ENCODE results near the gene FAM50B. TPM values are rescaled to one million over a fixed set of nuclear protein-coding genes. Genes with fewer than 3 reads are reported as not detected.

The FAM50B gene
- total and polyA plus RNA-seq, 2 of the 4 experiments (the other 2 are of a cell fraction): 4.1 to 7.4 TPM

DNA sequence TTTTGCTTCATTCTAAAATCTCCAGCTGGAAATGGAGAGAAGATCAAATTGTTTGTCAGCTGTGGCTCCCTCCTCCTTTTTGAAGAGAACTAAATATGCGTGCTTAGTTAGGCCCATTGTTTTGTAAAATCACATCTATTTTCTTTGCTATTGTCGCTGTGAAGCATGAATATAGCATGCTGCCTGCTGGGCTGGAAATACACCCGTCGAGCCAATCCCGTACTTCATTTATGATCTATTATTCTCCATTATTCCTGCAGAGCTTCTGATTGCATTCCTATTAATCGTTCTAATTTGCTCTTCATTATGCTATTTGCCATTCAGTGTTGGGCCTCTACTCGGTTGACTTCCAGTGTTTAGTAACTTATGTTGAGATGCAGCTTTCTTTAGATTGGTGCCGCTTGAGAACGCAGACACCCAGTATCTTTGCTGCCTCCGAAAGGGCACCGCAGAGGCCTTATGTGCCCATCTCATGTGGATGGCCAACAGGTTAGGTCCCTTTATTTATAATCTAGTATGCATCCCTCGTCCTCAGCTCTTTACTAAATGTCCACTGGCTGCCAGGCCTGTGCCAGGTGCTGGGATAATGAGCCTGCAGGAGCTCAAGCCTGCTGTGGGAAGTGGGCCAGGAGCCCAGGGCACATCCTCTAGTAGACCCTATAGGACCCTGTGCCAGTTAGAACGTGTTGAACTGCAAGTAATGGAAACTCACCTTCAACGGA lies 45.6 kb downstream of the FAM50B start:
- no peak for ATAC-seq (ENCODE audit: low read depth)
- Histone ChIP-seq H3K9ac (ENCODE audit: low read depth, low read length) (no peak overlapping the region), H3K56ac (ENCODE audit: extremely low read depth, insufficient read depth, low read length) (no peak overlapping the region), H4K91ac (ENCODE audit: insufficient read depth, low read depth, low read length) (no peak overlapping the region), H2BK5ac (ENCODE audit: low read depth, low read length, poor library complexity, severe bottlenecking) (no peak overlapping the region), H3K23ac (ENCODE audit: low read depth, low read length) (no peak overlapping the region), H2BK20ac (ENCODE audit: low read depth, low read length) (no peak overlapping the region), H3K18ac (ENCODE audit: low read depth, low read length) (no peak overlapping the region), H3K27me3 (ENCODE audit: control insufficient read depth, insufficient read depth, low read length) (peaks cover 3% of the 10 kb centered on the region; the same call in 1 of the 2 replicates), H2BK120ac (ENCODE audit: low read depth, low read length) (no peak overlapping the region), H4K8ac (ENCODE audit: low read depth in 2 of 2, low read length in 2 of 2) (no peak overlapping the region), H2AFZ (replicated peaks; ENCODE audit: low read length, poor library complexity) (no peak overlapping the region), H3K9me1 (ENCODE audit: insufficient read depth, low read length) (no peaks in the 10 kb centered on the region), H2AK5ac (ENCODE audit: low read depth, low read length) (no peak overlapping the region), H3K27ac (ENCODE audit: insufficient read depth, low read length) (no peak overlapping the region), H3K4ac (ENCODE audit: low read depth, low read length) (no peak overlapping the region), H4K5ac (ENCODE audit: low read depth, low read length) (no peak overlapping the region), H3K4me2 (ENCODE audit: low read depth, low read length) (no peak overlapping the region), H3K14ac (replicated peaks; ENCODE audit: low read depth, low read length) (no peak overlapping the region), H3K4me3 (ENCODE audit: insufficient read depth, low read depth, low read length) (no peak overlapping the region), H3K79me1 (ENCODE audit: low read depth in 1 of 2, low read length in 2 of 2) (no peaks in the 10 kb centered on the region), H3K36me3 (ENCODE audit: control insufficient read depth, insufficient read depth, low read length) (no peaks in the 10 kb centered on the region), H3K9me3 (ENCODE audit: control insufficient read depth, insufficient read depth, low read length) (no peaks in the 10 kb centered on the region), H4K20me1 (ENCODE audit: insufficient read depth, low read length) (no peaks in the 10 kb centered on the region), H3K4me1 (ENCODE audit: control insufficient read depth, insufficient read depth, low read length) (no peaks in the 10 kb centered on the region), H2BK15ac (ENCODE audit: low read depth, low read length) (no peak overlapping the region), H2AK9ac (replicated peaks; ENCODE audit: low read depth, low read length, poor library complexity) (no peak overlapping the region)
- intact Hi-C loops (cut with micrococcal nuclease) (loop anchor here (5.0 kb wide), 1 partner anchor 83 kb away; no protein-coding TSS in a partner anchor), in situ Hi-C loops (cut with MboI; ENCODE audit: low sequenced_read_pairs) (no loop called here), dilution Hi-C loops (cut with HindIII; ENCODE audit: low sequenced_read_pairs, unreplicated experiment) (no loop called here)
- no peak for DNase-seq
- WGBS, 2 experiments (ENCODE audit: extremely low coverage in 2 of 2, insufficient read length in 1 of 2): 85% methylated on average over 4 of the region's 14 CpGs; no CpG with 5 or more reads in 1 of the 2 experiments
- ChIA-PET POLR2A (ENCODE audit: unreplicated experiment) (no interaction called here), CTCF (interaction anchor here (0.8 kb wide), 1 partner anchor 11 kb away, joined by 3 read pairs; no protein-coding TSS in a partner anchor)
- TF ChIP-seq MAFK (IDR thresholded peaks at IDR 0.05; ENCODE audit: low read depth, low read length) (no peak), MXI1 (IDR thresholded peaks at IDR 0.05; ENCODE audit: borderline replicate concordance, low read depth, low read length) (no peak), CHD1 (IDR thresholded peaks at IDR 0.05; ENCODE audit: low read depth, low read length) (no peak), RAD21 (IDR thresholded peaks at IDR 0.05; ENCODE audit: low read length) (no peak), NFE2L2 (IDR thresholded peaks at IDR 0.05; ENCODE audit: low read depth, low read length) (no peak), SMC3 (IDR thresholded peaks at IDR 0.05; ENCODE audit: low read depth, low read length) (no peak), RCOR1 (IDR thresholded peaks at IDR 0.05; ENCODE audit: insufficient replicate concordance, low read length) (no peak), CEBPB (IDR thresholded peaks at IDR 0.05; ENCODE audit: low read depth, low read length) (no peak), POLR2A (IDR thresholded peaks at IDR 0.05; ENCODE audit: low read depth, low read length) (no peak), RFX5 (IDR thresholded peaks at IDR 0.05; ENCODE audit: low read depth, low read length) (no peak), BHLHE40 (IDR thresholded peaks at IDR 0.05; ENCODE audit: low read depth, low read length) (no peak), FOS (IDR thresholded peaks at IDR 0.05; ENCODE audit: low read depth, low read length) (no peak)
- TF ChIP-seq, protein P1, sequence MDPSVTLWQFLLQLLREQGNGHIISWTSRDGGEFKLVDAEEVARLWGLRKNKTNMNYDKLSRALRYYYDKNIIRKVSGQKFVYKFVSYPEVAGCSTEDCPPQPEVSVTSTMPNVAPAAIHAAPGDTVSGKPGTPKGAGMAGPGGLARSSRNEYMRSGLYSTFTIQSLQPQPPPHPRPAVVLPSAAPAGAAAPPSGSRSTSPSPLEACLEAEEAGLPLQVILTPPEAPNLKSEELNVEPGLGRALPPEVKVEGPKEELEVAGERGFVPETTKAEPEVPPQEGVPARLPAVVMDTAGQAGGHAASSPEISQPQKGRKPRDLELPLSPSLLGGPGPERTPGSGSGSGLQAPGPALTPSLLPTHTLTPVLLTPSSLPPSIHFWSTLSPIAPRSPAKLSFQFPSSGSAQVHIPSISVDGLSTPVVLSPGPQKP (IDR thresholded peaks at IDR 0.05; ENCODE audit: borderline replicate concordance, low read depth, low read length): no peak
- TF ChIP-seq, protein P2, sequence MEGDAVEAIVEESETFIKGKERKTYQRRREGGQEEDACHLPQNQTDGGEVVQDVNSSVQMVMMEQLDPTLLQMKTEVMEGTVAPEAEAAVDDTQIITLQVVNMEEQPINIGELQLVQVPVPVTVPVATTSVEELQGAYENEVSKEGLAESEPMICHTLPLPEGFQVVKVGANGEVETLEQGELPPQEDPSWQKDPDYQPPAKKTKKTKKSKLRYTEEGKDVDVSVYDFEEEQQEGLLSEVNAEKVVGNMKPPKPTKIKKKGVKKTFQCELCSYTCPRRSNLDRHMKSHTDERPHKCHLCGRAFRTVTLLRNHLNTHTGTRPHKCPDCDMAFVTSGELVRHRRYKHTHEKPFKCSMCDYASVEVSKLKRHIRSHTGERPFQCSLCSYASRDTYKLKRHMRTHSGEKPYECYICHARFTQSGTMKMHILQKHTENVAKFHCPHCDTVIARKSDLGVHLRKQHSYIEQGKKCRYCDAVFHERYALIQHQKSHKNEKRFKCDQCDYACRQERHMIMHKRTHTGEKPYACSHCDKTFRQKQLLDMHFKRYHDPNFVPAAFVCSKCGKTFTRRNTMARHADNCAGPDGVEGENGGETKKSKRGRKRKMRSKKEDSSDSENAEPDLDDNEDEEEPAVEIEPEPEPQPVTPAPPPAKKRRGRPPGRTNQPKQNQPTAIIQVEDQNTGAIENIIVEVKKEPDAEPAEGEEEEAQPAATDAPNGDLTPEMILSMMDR (conservative IDR thresholded peaks at IDR 0.05; ENCODE audit: low read depth, low read length): no peak
- BruUV-seq (replicated peaks): no TSS peak

All from IMR-90 (cell line).